ENCODE data around the gene HYDIN. TPM values are rescaled to one million over a fixed set of nuclear protein-coding genes. Genes with fewer than 3 reads are reported as not detected.
A peak's percentile ranks its signal among the peaks of the same experiment; 100 is the strongest.

The HYDIN gene
- total RNA-seq, 4 donors from 2014 or later, result 0.16 to 2.0 (median 1.4) TPM; not detected in 1

- no peaks in the 10 kb centered on the region for H3K4me1 ChIP-seq
- TF ChIP-seq CTCF (IDR thresholded peaks at IDR 0.05) (no peak), POLR2A (IDR thresholded peaks at IDR 0.05) (no peak), EP300 (IDR thresholded peaks at IDR 0.05; ENCODE audit: low read depth) (no peak), POLR2AphosphoS5 (IDR thresholded peaks at IDR 0.05) (no peak)
- H3K36me3 ChIP-seq, result peaks cover 0 to 10% (median 4%) of the 10 kb centered on the region in 4 donors
- intact Hi-C loops (cut with DNase I; ENCODE audit: low total_unique reads), result no loop called here
- no peak overlapping the region for H3K4me3 ChIP-seq
- H3K27me3 ChIP-seq, result no peaks in the 10 kb centered on the region
- H3K9me3 ChIP-seq, result no peaks in the 10 kb centered on the region
- DNase-seq, result peak; percentile 30
- in situ Hi-C loops (cut with MboI; ENCODE audit: low pct_ligation_motif_present in 1 of 4, low pct_unique_long_range_greater_than_20kb in 1 of 4, low sequenced_read_pairs in 3 of 4), result no loop called here
- no peak overlapping the region for H3K27ac ChIP-seq
- WGBS, 2 donors (ENCODE audit: low coverage in 1 of 2), result 80% methylated on average over 18 of the region's 18 CpGs; no CpG with 5 or more reads in 1 of the 2 donors
Measured at GRCh38 chr16:70788668-70789594, 441.6 kb downstream of the HYDIN start.

GRCh38 chr16:70786020-70786755, 444.3 kb downstream of the HYDIN start:
- H3K9me3 ChIP-seq, result no peaks in the 10 kb centered on the region
- in situ Hi-C loops (cut with MboI; ENCODE audit: low pct_ligation_motif_present in 1 of 4, low pct_unique_long_range_greater_than_20kb in 1 of 4, low sequenced_read_pairs in 3 of 4), result no loop called here
- H3K27ac ChIP-seq, result no peak overlapping the region
- DNase-seq, result no peak
- 90 to 100% methylated on average over 2 to 19 of the region's 19 CpGs for WGBS, 2 donors (ENCODE audit: low coverage in 1 of 2)
- no peak overlapping the region for H3K4me3 ChIP-seq
- H3K27me3 ChIP-seq, result no peaks in the 10 kb centered on the region
- no peak for TF ChIP-seq POLR2A (IDR thresholded peaks at IDR 0.05)
- TF ChIP-seq POLR2AphosphoS5 (IDR thresholded peaks at IDR 0.05), result no peak
- no peak for TF ChIP-seq EP300 (IDR thresholded peaks at IDR 0.05; ENCODE audit: low read depth)
- no peak for TF ChIP-seq CTCF (IDR thresholded peaks at IDR 0.05)
- intact Hi-C loops (cut with DNase I; ENCODE audit: low total_unique reads), result no loop called here
- peaks cover 0 to 35% (median 18%) of the 10 kb centered on the region in 4 donors for H3K36me3 ChIP-seq
- H3K4me1 ChIP-seq, result no peaks in the 10 kb centered on the region

- no peak overlapping the region for H3K27ac ChIP-seq
- in situ Hi-C loops (cut with MboI; ENCODE audit: low pct_ligation_motif_present in 1 of 4, low pct_unique_long_range_greater_than_20kb in 1 of 4, low sequenced_read_pairs in 3 of 4) (no loop called here), intact Hi-C loops (cut with DNase I; ENCODE audit: low total_unique reads) (no loop called here)
- H3K9me3 ChIP-seq, result no peaks in the 10 kb centered on the region
- DNase-seq, result no peak
- H3K4me1 ChIP-seq, result no peaks in the 10 kb centered on the region
- H3K27me3 ChIP-seq, result no peaks in the 10 kb centered on the region
- TF ChIP-seq POLR2AphosphoS5 (IDR thresholded peaks at IDR 0.05), result no peak
- TF ChIP-seq CTCF (IDR thresholded peaks at IDR 0.05), result no peak
- TF ChIP-seq EP300 (IDR thresholded peaks at IDR 0.05; ENCODE audit: low read depth), result no peak
- TF ChIP-seq POLR2A (IDR thresholded peaks at IDR 0.05), result no peak
- WGBS, 2 donors (ENCODE audit: low coverage in 1 of 2), result 86 to 92% methylated on average over 11 to 21 of the region's 21 CpGs
- peaks cover 0 to 48% (median 24%) of the 10 kb centered on the region in 4 donors for H3K36me3 ChIP-seq
- no peak overlapping the region for H3K4me3 ChIP-seq
Measured at GRCh38 chr16:70784692-70785555, 445.6 kb downstream of the HYDIN start.
